Panc1 (cell line): ENCODE results near the gene TMTC2. TPM values are rescaled to one million over a fixed set of nuclear protein-coding genes. Genes with fewer than 3 reads are reported as not detected.

Experiments used
- ATAC-seq: fragments of 200-7000 bp; cut with Tn5 transposase; 2 replicates; pipeline ENCODE4 v1.9.1; 2020; ENCODE audit warnings: mild to moderate bottlenecking, moderate library complexity
- BruUV-seq: library from RNA; stranded (reverse); fragments of 400-500 nt; replicated peaks from 2 replicates; lab custom pipeline; 2021; lab: Mats Ljungman, UMichigan
- CTCF ChIA-PET: fragments of 300-600 bp; sonication (Branson Sonifier 250); formaldehyde crosslinking; loops from one replicate; lab custom pipeline; 2022; ENCODE audit warnings: antibody characterized with exemption; lab: Charles Lee
- POLR2A ChIA-PET: fragments of 300-600 bp; sonication (Branson Sonifier 250); formaldehyde crosslinking; loops from one replicate; lab custom pipeline; 2022; ENCODE audit warnings: antibody characterized with exemption; lab: Charles Lee
- DNase-seq: peaks from one replicate; pipeline ENCODE4 v3.0.0-alpha.2; 2010; ENCODE audit warnings: low read depth, low spot score
- H3K27ac ChIP-seq: 2 replicates; pipeline ENCODE4 v1.5.1; 2011; ENCODE audit warnings: mild to moderate bottlenecking, low read length, inconsistent platforms
- H3K27me3 ChIP-seq: fragments of 200-500 bp; sonication (Bioruptor generic); 2 replicates; pipeline ENCODE4 v1.6.0; 2014; ENCODE audit warnings: low read length, inconsistent platforms; ENCODE audit not compliant: control insufficient read depth, insufficient read depth
- H3K36me3 ChIP-seq: fragments of 200-500 bp; sonication (Bioruptor generic); 2 replicates; pipeline ENCODE4 v1.5.1; 2014; ENCODE audit warnings: inconsistent platforms, mild to moderate bottlenecking, low read length, moderate library complexity; ENCODE audit not compliant: control insufficient read depth, insufficient read depth
- H3K4me1 ChIP-seq: 2 replicates; pipeline ENCODE4 v1.5.1; 2011; ENCODE audit warnings: inconsistent platforms, mild to moderate bottlenecking, low read length, moderate library complexity; ENCODE audit not compliant: control insufficient read depth, insufficient read depth
- H3K4me3 ChIP-seq, 2 experiments: 2 replicates each; pipeline ENCODE4 v1.5.1; 2011 to 2012; ENCODE audit warnings: low read depth in 2 of 2, low read length in 2 of 2, mild to moderate bottlenecking in 2 of 2, inconsistent platforms in 1 of 2, moderate library complexity in 1 of 2
- H3K9me3 ChIP-seq: fragments of 200-500 bp; sonication (Bioruptor generic); 2 replicates; pipeline ENCODE4 v1.5.1; 2014; ENCODE audit warnings: low read depth, mild to moderate bottlenecking, inconsistent platforms, low read length, moderate library complexity; ENCODE audit not compliant: control insufficient read depth, insufficient read depth
- POLR2AphosphoS5 ChIP-seq: IDR thresholded peaks from 2 replicates; pipeline ENCODE4 v1.6.1; 2012; ENCODE audit warnings: mild to moderate bottlenecking, low read depth, low read length, moderate library complexity
- SIN3A ChIP-seq: IDR thresholded peaks from 2 replicates; pipeline ENCODE4 v1.6.1; 2012; ENCODE audit warnings: low read depth, mild to moderate bottlenecking, low read length, moderate library complexity, borderline replicate concordance; ENCODE audit not compliant: insufficient read depth
- TCF7L2 ChIP-seq: IDR thresholded peaks from 2 replicates; pipeline ENCODE4 v1.6.1; 2011; ENCODE audit warnings: mild to moderate bottlenecking, low read depth, low read length, inconsistent platforms
- in situ Hi-C: cut with HindIII; loops from 2 replicates; pipeline ENCODE4 v1.10.0; 2016; ENCODE audit warnings: low sequenced_read_pairs, low pct_unique_long_range_greater_than_20kb
- intact Hi-C: fragments of 100-400 bp; cut with micrococcal nuclease; formaldehyde crosslinking; loops from one replicate; pipeline ENCODE4 v1.10.0; 2022; ENCODE audit not compliant: unreplicated experiment
- total RNA-seq: library from RNA; stranded (reverse); gene quantifications from one replicate; pipeline ENCODE4 v1.2.1, GENCODE V29; 2021; ENCODE audit not compliant: unreplicated experiment
- TF ChIP-seq, protein P1 (sequence below), 2 experiments: IDR thresholded peaks; 2 replicates each; pipeline ENCODE4 v1.6.1; 2011 to 2012; ENCODE audit warnings: low read depth in 2 of 2, control low read depth in 1 of 2, low read length in 1 of 2, mild to moderate bottlenecking in 1 of 2, moderate library complexity in 1 of 2; ENCODE audit not compliant: insufficient read depth in 1 of 2
- TF ChIP-seq, protein P2 (sequence below): fragments of 450-650 bp; IDR thresholded peaks from 2 replicates; pipeline ENCODE4 v1.5.1; 2017; ENCODE audit warnings: mild to moderate bottlenecking

Gene TMTC2
- total RNA-seq, 1 experiment from 2014 or later = 5.7 TPM

DNA sequence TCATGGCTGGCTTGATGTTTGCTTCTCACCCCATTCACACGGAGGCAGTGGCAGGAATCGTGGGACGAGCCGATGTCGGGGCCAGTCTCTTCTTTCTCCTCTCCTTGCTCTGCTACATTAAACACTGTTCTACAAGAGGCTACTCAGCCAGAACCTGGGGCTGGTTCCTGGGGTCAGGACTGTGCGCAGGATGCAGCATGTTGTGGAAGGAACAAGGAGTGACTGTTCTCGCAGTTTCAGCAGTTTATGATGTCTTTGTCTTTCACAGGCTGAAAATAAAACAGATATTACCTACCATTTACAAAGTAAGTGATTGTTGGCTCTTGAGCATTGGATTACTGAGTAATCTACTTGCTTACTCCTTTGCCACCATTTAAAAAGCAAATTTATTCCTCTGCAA lies 170.6 kb downstream of the TMTC2 start:
- intact Hi-C loops = no loop called here
- CTCF ChIA-PET = no interaction called here
- Histone ChIP-seq H3K9me3 (no peaks in the 10 kb centered on the region), H3K4me3 (no peak overlapping the region), H3K4me1 (no peaks in the 10 kb centered on the region), H3K36me3 (no peaks in the 10 kb centered on the region), H3K27ac (no peak overlapping the region), H3K27me3 (no peaks in the 10 kb centered on the region)
- in situ Hi-C loops = no loop called here
- no peak for ATAC-seq
- TF ChIP-seq, protein P1, sequence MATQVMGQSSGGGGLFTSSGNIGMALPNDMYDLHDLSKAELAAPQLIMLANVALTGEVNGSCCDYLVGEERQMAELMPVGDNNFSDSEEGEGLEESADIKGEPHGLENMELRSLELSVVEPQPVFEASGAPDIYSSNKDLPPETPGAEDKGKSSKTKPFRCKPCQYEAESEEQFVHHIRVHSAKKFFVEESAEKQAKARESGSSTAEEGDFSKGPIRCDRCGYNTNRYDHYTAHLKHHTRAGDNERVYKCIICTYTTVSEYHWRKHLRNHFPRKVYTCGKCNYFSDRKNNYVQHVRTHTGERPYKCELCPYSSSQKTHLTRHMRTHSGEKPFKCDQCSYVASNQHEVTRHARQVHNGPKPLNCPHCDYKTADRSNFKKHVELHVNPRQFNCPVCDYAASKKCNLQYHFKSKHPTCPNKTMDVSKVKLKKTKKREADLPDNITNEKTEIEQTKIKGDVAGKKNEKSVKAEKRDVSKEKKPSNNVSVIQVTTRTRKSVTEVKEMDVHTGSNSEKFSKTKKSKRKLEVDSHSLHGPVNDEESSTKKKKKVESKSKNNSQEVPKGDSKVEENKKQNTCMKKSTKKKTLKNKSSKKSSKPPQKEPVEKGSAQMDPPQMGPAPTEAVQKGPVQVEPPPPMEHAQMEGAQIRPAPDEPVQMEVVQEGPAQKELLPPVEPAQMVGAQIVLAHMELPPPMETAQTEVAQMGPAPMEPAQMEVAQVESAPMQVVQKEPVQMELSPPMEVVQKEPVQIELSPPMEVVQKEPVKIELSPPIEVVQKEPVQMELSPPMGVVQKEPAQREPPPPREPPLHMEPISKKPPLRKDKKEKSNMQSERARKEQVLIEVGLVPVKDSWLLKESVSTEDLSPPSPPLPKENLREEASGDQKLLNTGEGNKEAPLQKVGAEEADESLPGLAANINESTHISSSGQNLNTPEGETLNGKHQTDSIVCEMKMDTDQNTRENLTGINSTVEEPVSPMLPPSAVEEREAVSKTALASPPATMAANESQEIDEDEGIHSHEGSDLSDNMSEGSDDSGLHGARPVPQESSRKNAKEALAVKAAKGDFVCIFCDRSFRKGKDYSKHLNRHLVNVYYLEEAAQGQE (IDR thresholded peaks at IDR 0.05; ENCODE audit: insufficient read depth in 1 of 2, low read depth in 2 of 2, low read length in 1 of 2) = no peak
- TF ChIP-seq TCF7L2 = no peak
- no peak for TF ChIP-seq SIN3A
- TF ChIP-seq, protein P2, sequence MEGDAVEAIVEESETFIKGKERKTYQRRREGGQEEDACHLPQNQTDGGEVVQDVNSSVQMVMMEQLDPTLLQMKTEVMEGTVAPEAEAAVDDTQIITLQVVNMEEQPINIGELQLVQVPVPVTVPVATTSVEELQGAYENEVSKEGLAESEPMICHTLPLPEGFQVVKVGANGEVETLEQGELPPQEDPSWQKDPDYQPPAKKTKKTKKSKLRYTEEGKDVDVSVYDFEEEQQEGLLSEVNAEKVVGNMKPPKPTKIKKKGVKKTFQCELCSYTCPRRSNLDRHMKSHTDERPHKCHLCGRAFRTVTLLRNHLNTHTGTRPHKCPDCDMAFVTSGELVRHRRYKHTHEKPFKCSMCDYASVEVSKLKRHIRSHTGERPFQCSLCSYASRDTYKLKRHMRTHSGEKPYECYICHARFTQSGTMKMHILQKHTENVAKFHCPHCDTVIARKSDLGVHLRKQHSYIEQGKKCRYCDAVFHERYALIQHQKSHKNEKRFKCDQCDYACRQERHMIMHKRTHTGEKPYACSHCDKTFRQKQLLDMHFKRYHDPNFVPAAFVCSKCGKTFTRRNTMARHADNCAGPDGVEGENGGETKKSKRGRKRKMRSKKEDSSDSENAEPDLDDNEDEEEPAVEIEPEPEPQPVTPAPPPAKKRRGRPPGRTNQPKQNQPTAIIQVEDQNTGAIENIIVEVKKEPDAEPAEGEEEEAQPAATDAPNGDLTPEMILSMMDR = no peak
- no peak for TF ChIP-seq POLR2AphosphoS5
- POLR2A ChIA-PET = no interaction called here
- BruUV-seq = no TSS peak
- DNase-seq = no peak

DNA sequence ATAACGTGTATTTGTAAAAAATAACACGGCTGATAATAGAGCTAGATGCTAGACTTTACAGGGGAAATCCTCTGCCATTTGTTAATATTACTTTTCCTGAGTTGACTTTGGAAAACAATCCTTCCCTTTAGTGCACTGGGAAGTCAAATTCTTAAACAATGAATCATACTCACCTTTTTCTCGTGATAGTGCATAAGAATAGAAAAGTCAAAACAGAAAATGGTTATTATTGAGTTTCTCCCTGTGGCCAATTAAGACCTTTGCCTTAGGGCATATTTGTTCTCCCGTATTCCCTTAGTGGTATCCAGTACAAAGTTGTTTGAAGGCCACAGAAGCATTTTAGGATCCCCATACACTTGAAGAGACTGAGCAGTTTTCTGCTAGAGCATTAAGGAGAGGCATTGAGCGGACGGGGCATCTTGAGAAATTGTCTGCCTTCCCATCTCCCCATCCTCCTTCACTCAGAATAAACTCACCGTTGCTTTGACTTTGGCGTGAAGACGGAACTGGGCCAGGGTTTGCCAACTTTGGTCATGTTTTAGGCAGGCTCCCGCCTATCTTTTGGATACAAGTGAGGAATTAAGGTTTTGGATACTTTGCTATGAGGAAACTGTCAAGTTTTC lies 171.3 kb downstream of the TMTC2 start:
- Histone ChIP-seq H3K27ac (no peak overlapping the region), H3K9me3 (no peaks in the 10 kb centered on the region), H3K4me3 (no peak overlapping the region), H3K27me3 (no peaks in the 10 kb centered on the region), H3K36me3 (no peaks in the 10 kb centered on the region), H3K4me1 (no peaks in the 10 kb centered on the region)
- intact Hi-C loops (no loop called here), in situ Hi-C loops (no loop called here)
- TF ChIP-seq TCF7L2 (no peak), POLR2AphosphoS5 (no peak), SIN3A (no peak)
- TF ChIP-seq, protein P2 = no peak
- TF ChIP-seq, protein P1 (IDR thresholded peaks at IDR 0.05; ENCODE audit: insufficient read depth in 1 of 2, low read depth in 2 of 2, low read length in 1 of 2) = no peak
- ChIA-PET CTCF (no interaction called here), POLR2A (no interaction called here)
- DNase-seq = no peak
- no TSS peak for BruUV-seq
- ATAC-seq = no peak
